Activated CD8-positive, alpha-beta memory T cell treated with anti-CD3 and anti-CD28 coated beads for 1 hour (primary cell): Measurements from ENCODE around the gene DOK7.
A peak's percentile ranks its signal among the peaks of the same experiment; 100 is the strongest.
"Not testable (repeated sequence)": the region's sequence is repeated elsewhere in the genome, so short reads cannot be mapped to it uniquely, and the experiment has no call there.

Experiments used
- DNase-seq, 2 donors: peaks; one replicate each; pipeline ENCODE4 v3.0.0-alpha.2; 2020; ENCODE audit warnings: low read depth in 1 of 2; ENCODE audit errors: extremely low read depth in 1 of 2

The DOK7 gene

DNA sequence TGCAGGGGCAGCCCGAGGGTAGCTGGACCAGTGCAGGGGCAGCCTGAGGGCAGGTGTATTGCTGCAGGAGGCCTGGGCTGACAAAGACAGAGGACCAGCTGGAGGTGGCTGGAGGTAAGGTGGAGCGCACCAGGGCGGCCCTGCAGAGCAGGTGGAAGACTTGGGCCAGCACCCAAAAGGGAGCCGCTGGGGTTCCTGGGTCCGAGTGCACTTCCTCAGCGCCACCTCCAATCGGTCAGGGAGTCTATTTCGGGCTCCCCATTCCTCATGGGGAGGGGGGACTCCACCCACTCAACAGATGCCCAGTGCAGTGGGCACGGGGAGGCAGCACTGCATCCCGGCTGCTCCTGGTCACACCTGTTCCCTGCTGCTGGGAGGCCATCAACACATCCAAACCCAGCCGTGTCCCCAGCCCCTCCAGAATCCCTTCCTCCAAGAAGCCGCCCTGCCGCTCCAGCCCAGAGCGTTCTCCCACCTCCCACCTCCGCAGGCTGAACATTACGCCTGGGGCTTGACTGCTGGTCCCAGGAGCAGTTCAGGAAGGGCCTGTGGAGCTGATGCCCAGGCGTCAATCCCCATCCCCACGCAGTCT, 67.7 kb downstream of the DOK7 start:
- no peak for DNase-seq

DNA sequence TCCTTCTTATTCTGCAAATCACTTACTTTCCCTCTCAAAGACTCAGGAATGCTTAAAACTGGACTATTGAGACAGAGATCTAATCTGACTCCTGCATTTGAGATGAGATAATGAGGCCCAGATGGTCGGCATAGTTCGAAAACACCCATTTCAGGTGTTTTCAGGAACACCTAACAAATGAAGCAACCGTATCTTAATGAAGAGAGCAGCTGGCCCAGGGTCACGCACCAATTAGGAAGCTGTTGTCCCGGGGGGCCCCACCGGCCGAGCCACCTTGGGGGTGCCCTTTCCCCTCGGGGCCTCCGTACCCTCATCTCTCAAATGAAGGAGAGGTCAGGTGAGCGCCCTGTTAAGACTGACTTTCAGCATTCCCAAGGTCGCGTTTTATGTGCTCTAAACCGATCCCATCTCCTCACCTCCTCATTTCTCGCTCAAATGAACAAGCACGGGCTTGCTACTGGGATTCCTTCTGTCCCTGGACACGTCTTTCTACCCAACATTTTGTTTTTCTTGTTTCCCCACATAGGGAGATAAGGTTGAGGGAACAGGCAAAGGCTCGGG, 68.3 kb downstream of the DOK7 start:
- no peak for DNase-seq

DNA sequence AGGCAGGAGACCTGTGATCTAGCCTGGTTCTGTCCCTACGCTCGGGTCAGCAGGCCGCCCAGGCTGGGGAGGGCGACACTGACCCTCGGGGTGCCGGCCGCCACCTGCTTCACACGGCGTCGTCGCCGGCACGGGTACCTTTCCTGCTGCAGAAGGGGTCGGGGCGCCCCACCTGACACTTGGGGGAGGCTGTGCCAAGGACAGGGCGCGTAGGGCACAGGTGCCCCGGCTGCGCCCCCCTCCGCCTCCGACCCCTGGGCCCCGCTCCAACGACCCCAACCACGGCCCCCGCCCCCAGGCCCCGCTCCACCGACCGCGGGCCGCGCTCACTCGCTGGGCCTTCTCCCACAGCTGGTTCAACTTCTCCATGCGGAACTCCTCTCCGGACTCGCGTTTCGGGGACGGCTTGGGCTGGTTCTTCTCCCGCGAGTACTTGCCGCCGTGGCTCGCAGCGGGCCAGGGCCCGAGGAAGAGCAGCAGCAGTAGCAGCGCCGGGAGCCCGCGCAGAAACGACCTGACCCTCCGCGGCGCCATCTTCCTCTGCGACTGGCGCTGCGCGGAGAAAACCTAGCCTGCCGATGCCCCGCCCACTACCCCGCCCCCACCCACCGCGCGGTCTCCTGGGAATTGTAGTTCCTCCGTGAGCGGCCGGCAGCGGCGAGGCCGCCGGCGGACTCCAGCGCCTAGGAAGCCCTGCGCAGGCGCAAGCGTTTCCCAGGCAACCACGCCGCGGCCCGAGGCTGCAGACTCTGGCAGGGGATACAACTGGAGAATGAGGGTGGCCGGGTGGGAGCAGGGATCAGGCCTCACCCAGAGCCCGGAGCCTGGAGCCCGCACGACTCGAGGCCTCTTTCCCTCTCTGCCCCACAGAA, 69.0 kb downstream of the DOK7 start, which contains the start of gene LRPAP1:
Gene LRPAP1 (minus strand): TSS at position 544 of the 872 bp plus-strand sequence. CDS start 10 bp downstream, at position 534.
- peak; percentile 52 to 78 for DNase-seq

DNA sequence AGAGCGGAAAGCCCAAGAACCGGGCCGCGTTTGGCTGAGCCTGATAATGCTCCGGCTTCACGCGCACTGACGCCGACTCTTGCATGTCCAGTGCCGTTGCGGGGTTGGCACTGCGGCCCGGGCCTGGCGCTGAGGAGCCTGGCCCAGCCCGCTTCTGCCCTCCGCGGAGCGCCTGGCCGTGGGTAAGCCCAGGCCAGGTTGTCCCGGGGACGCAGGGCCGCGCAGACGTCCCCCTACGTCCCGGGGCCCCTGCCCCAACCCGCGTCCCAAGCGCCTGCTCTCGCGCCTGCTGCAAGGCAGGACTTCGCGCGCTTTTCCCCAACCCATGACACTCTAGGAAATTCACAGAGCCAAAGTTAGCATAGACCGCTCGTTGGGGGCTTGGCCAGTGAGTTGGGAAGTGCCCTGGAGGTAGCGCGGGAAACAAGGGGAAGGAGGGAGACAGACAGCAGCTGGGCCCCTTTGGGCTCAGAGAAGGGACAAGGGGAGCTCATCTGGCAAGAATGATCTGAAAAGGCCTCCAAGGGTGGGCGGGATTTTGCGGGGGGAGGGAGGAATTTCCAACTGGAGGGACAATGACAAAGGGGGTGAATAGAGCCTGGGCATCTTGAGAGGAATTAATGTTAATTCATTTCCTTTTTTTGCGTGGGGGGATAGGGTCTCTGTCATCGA, 69.8 kb downstream of the DOK7 start:
- no peak for DNase-seq

DNA sequence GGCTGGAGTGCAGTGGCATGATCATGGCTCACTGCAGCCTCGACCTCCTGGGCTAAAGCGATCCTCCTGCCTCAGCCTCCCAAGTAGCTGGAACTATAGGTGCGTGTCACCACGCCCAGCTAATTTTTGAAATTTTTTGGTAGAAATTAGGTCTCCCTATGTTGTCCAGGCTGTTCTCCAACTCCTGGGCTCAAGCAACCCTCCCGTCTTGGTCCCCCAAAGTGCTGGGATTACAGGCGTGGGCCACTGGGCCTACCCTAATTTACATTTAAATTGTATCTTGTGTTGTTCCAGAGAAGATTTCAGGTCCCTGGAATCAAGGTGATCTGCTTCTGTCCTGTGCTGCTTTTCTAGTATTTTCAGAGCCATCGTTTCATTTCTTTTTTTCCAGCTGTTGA, 70.3 kb downstream of the DOK7 start:
- DNase-seq: no peak

DNA sequence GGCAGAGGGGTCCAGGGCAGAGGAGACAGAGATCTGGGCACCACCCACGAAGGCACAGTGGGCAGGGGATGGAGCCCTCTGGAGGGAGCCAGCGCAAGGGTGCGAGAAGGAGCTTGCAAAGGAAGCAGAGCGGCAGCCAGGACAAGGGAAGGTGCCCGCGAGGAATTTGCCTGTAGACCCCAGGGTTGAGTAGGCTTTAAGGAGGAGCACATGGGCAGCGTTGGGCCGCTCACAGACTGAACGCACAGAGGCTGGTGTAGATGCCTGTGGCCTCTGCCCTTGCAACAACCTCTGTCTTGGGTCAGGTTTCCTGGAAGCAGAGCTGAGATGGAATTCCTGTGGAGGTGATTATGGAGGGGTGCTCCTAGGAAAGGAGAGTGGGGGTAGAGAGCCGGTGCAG, 72.7 kb downstream of the DOK7 start:
- DNase-seq: not testable (repeated sequence)

DNA sequence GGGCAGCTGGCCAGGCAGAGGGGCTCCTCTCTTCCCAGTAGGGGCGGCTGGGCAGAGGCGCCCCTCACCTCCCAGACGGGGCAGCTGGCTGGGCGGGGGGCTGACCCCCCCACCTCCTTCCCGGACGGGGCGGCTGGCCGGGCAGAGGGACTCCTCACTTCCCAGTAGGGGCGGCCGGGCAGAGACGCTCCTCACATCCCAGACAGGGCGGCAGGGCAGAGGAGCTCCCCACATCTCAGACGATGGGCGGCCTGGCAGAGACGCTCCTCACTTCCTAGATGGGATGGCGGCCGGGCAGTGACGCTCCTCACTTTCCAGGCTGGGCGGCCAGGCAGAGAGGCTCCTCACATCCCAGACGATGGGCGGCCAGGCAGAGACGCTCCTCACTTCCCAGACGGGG, 75.8 kb downstream of the DOK7 start:
- not testable (repeated sequence) for DNase-seq

DNA sequence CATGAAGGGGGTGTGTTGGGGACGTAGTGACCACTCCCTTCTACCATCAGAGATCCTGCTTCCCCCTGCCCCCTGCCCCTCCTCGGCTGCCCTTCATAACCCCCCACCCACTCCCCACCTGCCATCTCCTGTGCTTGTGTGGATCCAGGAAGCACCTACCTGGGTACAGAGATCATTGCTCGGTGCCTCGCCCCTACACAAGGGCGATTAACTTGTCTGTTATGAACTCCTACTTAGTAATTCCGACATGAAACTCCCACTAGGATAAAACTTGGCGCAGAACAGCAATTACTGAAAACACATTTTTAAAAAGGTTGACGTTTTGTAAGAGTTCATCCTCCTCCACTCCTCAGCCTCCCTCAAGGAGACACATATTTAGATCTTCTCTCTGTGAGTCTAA, 80.3 kb downstream of the DOK7 start:
- DNase-seq: not testable (repeated sequence)
